GM19351 (cell line): ENCODE data around the gene PRM2.

Experiments used
- ATAC-seq: cut with Tn5 transposase; IDR thresholded peaks from one replicate; pipeline ENCODE4 v1.9.1; 2021; ENCODE audit warnings: mild to moderate bottlenecking, moderate library complexity; ENCODE audit not compliant: unreplicated experiment

The PRM2 gene

GRCh38 chr16:11276143-11276895 lies at the start of gene PRM2:
PRM2 (minus strand) TSS chr16:11276480; CDS start chr16:11276370, 110 bp downstream.
- no peak for ATAC-seq

GRCh38 chr16:11325404-11326083 lies 49.3 kb upstream of the PRM2 start:
- ATAC-seq, result no peak

- ATAC-seq, result no peak
These were observed 47.5 kb upstream of the PRM2 start for GRCh38 chr16:11323551-11324336.

- no peak for ATAC-seq
These were observed 46.5 kb upstream of the PRM2 start for GRCh38 chr16:11322823-11323222.

- no peak for ATAC-seq
These were observed 45.4 kb upstream of the PRM2 start for GRCh38 chr16:11321662-11322061.

- ATAC-seq, result no peak
These were observed 43.9 kb upstream of the PRM2 start for GRCh38 chr16:11320170-11320569.

- ATAC-seq, result no peak
These were observed 43.4 kb upstream of the PRM2 start for GRCh38 chr16:11319529-11320146.

- no peak for ATAC-seq
These were observed 42.5 kb upstream of the PRM2 start for GRCh38 chr16:11318817-11319216.

GRCh38 chr16:11316331-11317015 lies 40.2 kb upstream of the PRM2 start:
- ATAC-seq, result no peak

- ATAC-seq, result no peak
These were observed 39.2 kb upstream of the PRM2 start for GRCh38 chr16:11315510-11315909.

- no peak for ATAC-seq
These were observed 38.1 kb upstream of the PRM2 start for GRCh38 chr16:11314309-11314894.

- no peak for ATAC-seq
These were observed 37.4 kb upstream of the PRM2 start for GRCh38 chr16:11313493-11314308.

GRCh38 chr16:11312718-11313492 lies 36.6 kb upstream of the PRM2 start:
- ATAC-seq, result no peak

- peak; percentile 42 for ATAC-seq
These were observed 34.8 kb upstream of the PRM2 start for GRCh38 chr16:11310997-11311561.

GRCh38 chr16:11310634-11310977 lies 34.3 kb upstream of the PRM2 start:
- ATAC-seq, result no peak

GRCh38 chr16:11309895-11310633 lies 33.8 kb upstream of the PRM2 start:
- ATAC-seq, result no peak

- no peak for ATAC-seq
These were observed 32.4 kb upstream of the PRM2 start for GRCh38 chr16:11308493-11309283.
